AG09309 (cell line): ENCODE measurements around the gene GALNT11.

Source experiments
- DNase-seq: peaks from one replicate; pipeline ENCODE4 v3.0.0-alpha.2; 2010; ENCODE audit warnings: low read depth
- H3K4me3 ChIP-seq: 2 replicates; pipeline ENCODE4 v1.5.1; 2011; ENCODE audit warnings: mild to moderate bottlenecking, low read depth, low read length, moderate library complexity; ENCODE audit not compliant: control insufficient read depth
- CTCF ChIP-seq: IDR thresholded peaks from 2 replicates; pipeline ENCODE4 v1.5.1; 2011; ENCODE audit warnings: mild to moderate bottlenecking, low read depth, low read length, inconsistent platforms; ENCODE audit not compliant: insufficient read depth, control insufficient read depth; ENCODE audit errors: missing control alignments

GALNT11 gene

GRCh38 chr7:152128252-152128651 lies 102.8 kb downstream of the GALNT11 start:
- no peak for TF ChIP-seq CTCF
- DNase-seq: no peak
- no peak overlapping the region for H3K4me3 ChIP-seq

GRCh38 chr7:152128741-152129461 lies 103.4 kb downstream of the GALNT11 start:
- no peak for DNase-seq
- TF ChIP-seq CTCF: no peak
- no peak overlapping the region for H3K4me3 ChIP-seq

GRCh38 chr7:152129682-152130081 lies 104.2 kb downstream of the GALNT11 start:
- no peak for DNase-seq
- H3K4me3 ChIP-seq: no peak overlapping the region
- TF ChIP-seq CTCF: no peak

- TF ChIP-seq CTCF: no peak
These were observed 105.5 kb downstream of the GALNT11 start for GRCh38 chr7:152130658-152131590.

GRCh38 chr7:152131981-152132494 lies 106.6 kb downstream of the GALNT11 start:
- DNase-seq: no peak
- TF ChIP-seq CTCF: no peak

More at GRCh38 chr7:152130658-152131590, 105.5 kb downstream of the GALNT11 start:
- no peak for DNase-seq
- no peak overlapping the region for H3K4me3 ChIP-seq

GRCh38 chr7:152132812-152133211 lies 107.3 kb downstream of the GALNT11 start:
- no peak for DNase-seq
- no peak for TF ChIP-seq CTCF
- no peak overlapping the region for H3K4me3 ChIP-seq

More at GRCh38 chr7:152131981-152132494, 106.6 kb downstream of the GALNT11 start:
- H3K4me3 ChIP-seq: no peak overlapping the region
